GM12865 (cell line): Measurements from ENCODE around the gene MYLK2.
"Not testable (repeated sequence)": the region's sequence is repeated elsewhere in the genome, so short reads cannot be mapped to it uniquely, and the experiment has no call there.

Source experiments
- DNase-seq: peaks from one replicate; pipeline ENCODE4 v3.0.0; 2010; ENCODE audit warnings: low read depth
- H3K4me3 ChIP-seq: 2 replicates; pipeline ENCODE4 v1.5.1; 2011; ENCODE audit warnings: mild to moderate bottlenecking, low read depth, low read length, control low read depth
- TF ChIP-seq, protein P1 (sequence below): IDR thresholded peaks from 2 replicates; pipeline ENCODE4 v1.5.1; 2011; ENCODE audit warnings: low read length, control low read depth, low read depth, inconsistent platforms; ENCODE audit not compliant: insufficient read depth; ENCODE audit errors: missing control alignments

MYLK2 gene

DNA sequence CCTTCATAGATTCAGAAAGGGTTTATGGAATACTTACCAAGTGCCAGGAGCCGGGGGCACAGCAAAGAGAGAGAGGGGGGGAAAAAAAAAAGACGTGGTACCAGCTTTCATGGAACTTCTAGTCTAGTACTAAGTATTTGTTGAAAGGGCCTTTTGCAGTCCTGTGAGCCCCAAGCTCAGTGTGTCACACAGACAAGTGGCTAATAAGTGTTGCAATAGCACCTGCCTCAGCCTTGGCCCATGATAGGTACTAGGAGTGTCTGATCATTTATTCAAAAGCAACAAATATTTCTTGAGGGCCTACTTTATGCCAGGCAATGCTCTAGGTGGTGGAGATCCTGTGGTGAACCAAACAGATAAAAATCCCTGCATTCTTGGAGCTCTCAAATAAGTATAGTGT, 7.9 kb downstream of the MYLK2 start:
- DNase-seq, result no peak
- TF ChIP-seq, protein P1, sequence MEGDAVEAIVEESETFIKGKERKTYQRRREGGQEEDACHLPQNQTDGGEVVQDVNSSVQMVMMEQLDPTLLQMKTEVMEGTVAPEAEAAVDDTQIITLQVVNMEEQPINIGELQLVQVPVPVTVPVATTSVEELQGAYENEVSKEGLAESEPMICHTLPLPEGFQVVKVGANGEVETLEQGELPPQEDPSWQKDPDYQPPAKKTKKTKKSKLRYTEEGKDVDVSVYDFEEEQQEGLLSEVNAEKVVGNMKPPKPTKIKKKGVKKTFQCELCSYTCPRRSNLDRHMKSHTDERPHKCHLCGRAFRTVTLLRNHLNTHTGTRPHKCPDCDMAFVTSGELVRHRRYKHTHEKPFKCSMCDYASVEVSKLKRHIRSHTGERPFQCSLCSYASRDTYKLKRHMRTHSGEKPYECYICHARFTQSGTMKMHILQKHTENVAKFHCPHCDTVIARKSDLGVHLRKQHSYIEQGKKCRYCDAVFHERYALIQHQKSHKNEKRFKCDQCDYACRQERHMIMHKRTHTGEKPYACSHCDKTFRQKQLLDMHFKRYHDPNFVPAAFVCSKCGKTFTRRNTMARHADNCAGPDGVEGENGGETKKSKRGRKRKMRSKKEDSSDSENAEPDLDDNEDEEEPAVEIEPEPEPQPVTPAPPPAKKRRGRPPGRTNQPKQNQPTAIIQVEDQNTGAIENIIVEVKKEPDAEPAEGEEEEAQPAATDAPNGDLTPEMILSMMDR, result no peak

DNA sequence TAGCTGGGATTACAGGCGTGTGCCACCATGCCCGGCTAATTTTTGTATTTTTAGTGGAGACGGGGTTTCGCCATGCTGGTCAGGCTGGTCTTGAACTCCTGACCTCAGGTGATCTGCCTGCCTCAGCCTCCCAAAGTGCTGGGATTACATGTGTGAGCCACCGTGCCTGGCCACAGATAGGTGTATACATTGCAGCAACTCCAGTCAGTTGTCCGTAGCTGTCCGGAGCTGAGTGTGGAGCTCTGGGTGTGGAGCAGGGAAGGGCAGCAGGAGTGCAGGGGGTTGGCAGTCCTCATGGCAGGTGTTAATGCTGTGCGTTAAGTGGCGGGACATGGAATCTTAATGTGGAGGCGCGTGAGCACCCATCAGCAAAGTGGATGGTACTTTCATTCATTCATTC, 8.9 kb downstream of the MYLK2 start:
- DNase-seq, H3K4me3 ChIP-seq: not testable (repeated sequence)

More for the DNA sequence above, 7.9 kb downstream of the MYLK2 start:
- H3K4me3 ChIP-seq, result no peak overlapping the region

GRCh38 chr20:31829731-31830130, 10.6 kb downstream of the MYLK2 start:
- peak; percentile 25 for DNase-seq
- TF ChIP-seq, protein P1, result no peak

DNA sequence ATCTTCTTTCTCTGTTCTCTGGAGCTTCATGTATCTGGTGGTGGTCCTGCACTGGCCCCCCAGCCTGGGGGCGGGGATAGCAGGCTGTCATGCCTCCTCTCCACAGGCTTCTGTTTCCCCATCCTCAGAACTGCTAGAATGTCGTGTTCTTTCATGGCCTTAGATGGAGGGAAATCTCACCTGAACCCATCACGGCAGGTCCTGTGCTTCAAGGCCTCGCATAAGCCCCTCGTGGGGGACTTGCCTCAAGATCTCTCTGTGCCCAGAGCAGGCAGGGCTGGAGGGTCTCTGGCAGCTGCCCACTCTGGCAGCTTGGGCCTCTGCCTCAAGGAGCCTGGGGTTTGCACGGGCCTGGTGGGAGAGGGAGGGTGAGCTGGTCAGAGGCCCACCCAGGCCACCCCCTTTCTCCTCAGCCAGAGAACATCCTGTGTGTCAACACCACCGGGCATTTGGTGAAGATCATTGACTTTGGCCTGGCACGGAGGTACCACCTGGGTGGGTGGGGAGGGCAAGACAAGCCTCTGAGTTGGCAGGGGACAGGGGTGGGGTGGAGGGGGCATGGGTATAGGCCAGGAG, 11.3 kb downstream of the MYLK2 start:
- TF ChIP-seq, protein P1, result no peak
- DNase-seq, result no peak
- H3K4me3 ChIP-seq, result no peak overlapping the region

More at GRCh38 chr20:31829731-31830130, 10.6 kb downstream of the MYLK2 start:
- no peak overlapping the region for H3K4me3 ChIP-seq

DNA sequence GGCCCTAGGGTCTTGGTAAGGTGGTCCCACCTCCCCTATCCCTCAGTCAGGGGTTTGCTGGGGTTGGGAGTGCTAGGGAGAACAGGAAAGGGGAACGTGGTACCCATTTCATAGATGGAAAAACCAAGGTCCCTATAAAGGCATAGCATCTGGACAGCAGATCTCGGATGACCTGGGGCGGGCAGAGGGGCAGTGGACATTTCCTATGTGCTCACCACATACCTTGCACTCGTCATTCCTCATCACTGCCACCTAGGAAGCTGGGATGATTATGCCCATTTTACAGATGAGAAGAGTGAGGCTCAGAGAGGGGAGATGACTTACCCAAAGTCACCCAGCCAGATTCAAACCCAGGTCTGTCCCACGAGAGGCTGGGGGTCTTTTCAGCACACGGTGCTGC, 12.1 kb downstream of the MYLK2 start:
- no peak for DNase-seq
- TF ChIP-seq, protein P1, result no peak
- H3K4me3 ChIP-seq, result no peak overlapping the region

DNA sequence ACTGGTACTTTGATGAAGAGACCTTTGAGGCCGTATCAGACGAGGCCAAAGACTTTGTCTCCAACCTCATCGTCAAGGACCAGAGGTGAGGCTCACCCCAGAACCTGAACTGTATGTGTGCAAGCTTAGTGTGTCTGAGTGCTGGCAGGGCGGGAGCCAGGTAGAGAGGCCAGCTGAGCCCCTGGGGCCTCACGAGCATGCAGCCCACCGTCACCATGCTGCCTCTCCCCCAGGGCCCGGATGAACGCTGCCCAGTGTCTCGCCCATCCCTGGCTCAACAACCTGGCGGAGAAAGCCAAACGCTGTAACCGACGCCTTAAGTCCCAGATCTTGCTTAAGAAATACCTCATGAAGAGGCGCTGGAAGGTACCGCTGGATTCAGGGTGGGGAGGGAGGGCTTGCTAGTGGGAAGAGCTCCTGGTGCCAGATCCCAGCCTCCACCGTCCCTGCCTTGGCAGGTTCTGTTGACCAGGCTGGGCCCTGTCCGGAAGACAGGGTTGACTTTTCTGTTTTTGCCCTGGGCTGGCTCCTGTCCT, 12.7 kb downstream of the MYLK2 start:
- DNase-seq, result no peak
- H3K4me3 ChIP-seq, result no peak overlapping the region
- TF ChIP-seq, protein P1, result no peak

GRCh38 chr20:31833130-31833930, 14.2 kb downstream of the MYLK2 start:
- H3K4me3 ChIP-seq, result no peak overlapping the region
- TF ChIP-seq, protein P1, result peak; percentile 90
- DNase-seq, result peak; percentile 68
